ENCODE data around the gene DHCR7. TPM values are rescaled to one million over a fixed set of nuclear protein-coding genes. Genes with fewer than 3 reads are reported as not detected.

DHCR7 gene
- total and polyA plus RNA-seq, 2 experiments from 2014 or later, result 84.0 to 166 TPM

DNA sequence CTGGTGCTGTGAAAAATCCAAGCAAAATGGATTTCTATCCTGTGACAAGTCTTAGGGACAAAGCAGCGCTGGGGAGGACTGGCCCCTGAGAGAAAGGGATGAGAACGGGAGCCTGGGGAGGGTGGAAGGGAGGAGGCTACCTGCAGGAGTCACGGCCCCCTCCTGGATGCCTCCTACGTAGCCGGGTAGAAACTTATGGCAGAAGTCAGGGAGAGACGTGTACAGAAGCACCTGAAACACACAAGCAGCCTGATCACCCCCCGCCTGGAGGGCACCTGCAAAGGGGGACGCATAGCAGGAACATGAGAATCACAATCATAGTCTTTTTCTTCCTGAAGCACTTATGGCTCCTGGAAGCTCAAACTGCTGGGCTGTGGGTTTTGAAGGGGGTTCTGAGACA lies 6.1 kb downstream of the DHCR7 start:
- Histone ChIP-seq H3F3A (replicated peaks; ENCODE audit: low read depth) (no peaks in the 10 kb centered on the region), H3K9me2 (ENCODE audit: insufficient read depth) (no peaks in the 10 kb centered on the region), H3K27ac (ENCODE audit: low read depth) (no peak overlapping the region), H3K36me3 (ENCODE audit: insufficient read depth) (peaks cover 60% of the 10 kb centered on the region), H4K20me1 (replicated peaks; ENCODE audit: insufficient read depth) (peaks cover 27% of the 10 kb centered on the region), H3K79me2 (replicated peaks; ENCODE audit: insufficient read depth) (peaks cover 23% of the 10 kb centered on the region), H3K4me3 (no peak overlapping the region), H2AFZ (no peak overlapping the region), H3K4me2 (no peak overlapping the region), H3K27me3 (ENCODE audit: insufficient read depth) (no peaks in the 10 kb centered on the region), H3K4me1 (ENCODE audit: insufficient read depth) (peaks cover 7% of the 10 kb centered on the region)
- peaks cover 17% of the 10 kb centered on the region; the same call in 2 of the 3 replicates for H3K4me1 Mint-ChIP-seq
- H3K36me3 Mint-ChIP-seq (ENCODE audit: low read depth), result peaks cover 88% of the 10 kb centered on the region
- no peak overlapping the region for H3K27ac Mint-ChIP-seq
- ATAC-seq (no peak), DNase-seq (ENCODE audit: low spot score) (no peak)
- H3K4me3 Mint-ChIP-seq, result no peak overlapping the region
- H3K9me3 Mint-ChIP-seq, result peaks cover 7% of the 10 kb centered on the region; the same call in 2 of the 3 replicates
- TF ChIP-seq EZH2 (IDR thresholded peaks at IDR 0.05; ENCODE audit: low read depth, unreplicated experiment) (no peak), POLR2AphosphoS5 (IDR thresholded peaks at IDR 0.05; ENCODE audit: low read depth) (no peak), ZNF114 (CRISPR knock-in tag; IDR thresholded peaks at IDR 0.05) (no peak), REST (IDR thresholded peaks at IDR 0.05; ENCODE audit: unreplicated experiment) (no peak), JUNB (IDR thresholded peaks at IDR 0.05; ENCODE audit: unreplicated experiment) (no peak)
- TF ChIP-seq, protein P1, sequence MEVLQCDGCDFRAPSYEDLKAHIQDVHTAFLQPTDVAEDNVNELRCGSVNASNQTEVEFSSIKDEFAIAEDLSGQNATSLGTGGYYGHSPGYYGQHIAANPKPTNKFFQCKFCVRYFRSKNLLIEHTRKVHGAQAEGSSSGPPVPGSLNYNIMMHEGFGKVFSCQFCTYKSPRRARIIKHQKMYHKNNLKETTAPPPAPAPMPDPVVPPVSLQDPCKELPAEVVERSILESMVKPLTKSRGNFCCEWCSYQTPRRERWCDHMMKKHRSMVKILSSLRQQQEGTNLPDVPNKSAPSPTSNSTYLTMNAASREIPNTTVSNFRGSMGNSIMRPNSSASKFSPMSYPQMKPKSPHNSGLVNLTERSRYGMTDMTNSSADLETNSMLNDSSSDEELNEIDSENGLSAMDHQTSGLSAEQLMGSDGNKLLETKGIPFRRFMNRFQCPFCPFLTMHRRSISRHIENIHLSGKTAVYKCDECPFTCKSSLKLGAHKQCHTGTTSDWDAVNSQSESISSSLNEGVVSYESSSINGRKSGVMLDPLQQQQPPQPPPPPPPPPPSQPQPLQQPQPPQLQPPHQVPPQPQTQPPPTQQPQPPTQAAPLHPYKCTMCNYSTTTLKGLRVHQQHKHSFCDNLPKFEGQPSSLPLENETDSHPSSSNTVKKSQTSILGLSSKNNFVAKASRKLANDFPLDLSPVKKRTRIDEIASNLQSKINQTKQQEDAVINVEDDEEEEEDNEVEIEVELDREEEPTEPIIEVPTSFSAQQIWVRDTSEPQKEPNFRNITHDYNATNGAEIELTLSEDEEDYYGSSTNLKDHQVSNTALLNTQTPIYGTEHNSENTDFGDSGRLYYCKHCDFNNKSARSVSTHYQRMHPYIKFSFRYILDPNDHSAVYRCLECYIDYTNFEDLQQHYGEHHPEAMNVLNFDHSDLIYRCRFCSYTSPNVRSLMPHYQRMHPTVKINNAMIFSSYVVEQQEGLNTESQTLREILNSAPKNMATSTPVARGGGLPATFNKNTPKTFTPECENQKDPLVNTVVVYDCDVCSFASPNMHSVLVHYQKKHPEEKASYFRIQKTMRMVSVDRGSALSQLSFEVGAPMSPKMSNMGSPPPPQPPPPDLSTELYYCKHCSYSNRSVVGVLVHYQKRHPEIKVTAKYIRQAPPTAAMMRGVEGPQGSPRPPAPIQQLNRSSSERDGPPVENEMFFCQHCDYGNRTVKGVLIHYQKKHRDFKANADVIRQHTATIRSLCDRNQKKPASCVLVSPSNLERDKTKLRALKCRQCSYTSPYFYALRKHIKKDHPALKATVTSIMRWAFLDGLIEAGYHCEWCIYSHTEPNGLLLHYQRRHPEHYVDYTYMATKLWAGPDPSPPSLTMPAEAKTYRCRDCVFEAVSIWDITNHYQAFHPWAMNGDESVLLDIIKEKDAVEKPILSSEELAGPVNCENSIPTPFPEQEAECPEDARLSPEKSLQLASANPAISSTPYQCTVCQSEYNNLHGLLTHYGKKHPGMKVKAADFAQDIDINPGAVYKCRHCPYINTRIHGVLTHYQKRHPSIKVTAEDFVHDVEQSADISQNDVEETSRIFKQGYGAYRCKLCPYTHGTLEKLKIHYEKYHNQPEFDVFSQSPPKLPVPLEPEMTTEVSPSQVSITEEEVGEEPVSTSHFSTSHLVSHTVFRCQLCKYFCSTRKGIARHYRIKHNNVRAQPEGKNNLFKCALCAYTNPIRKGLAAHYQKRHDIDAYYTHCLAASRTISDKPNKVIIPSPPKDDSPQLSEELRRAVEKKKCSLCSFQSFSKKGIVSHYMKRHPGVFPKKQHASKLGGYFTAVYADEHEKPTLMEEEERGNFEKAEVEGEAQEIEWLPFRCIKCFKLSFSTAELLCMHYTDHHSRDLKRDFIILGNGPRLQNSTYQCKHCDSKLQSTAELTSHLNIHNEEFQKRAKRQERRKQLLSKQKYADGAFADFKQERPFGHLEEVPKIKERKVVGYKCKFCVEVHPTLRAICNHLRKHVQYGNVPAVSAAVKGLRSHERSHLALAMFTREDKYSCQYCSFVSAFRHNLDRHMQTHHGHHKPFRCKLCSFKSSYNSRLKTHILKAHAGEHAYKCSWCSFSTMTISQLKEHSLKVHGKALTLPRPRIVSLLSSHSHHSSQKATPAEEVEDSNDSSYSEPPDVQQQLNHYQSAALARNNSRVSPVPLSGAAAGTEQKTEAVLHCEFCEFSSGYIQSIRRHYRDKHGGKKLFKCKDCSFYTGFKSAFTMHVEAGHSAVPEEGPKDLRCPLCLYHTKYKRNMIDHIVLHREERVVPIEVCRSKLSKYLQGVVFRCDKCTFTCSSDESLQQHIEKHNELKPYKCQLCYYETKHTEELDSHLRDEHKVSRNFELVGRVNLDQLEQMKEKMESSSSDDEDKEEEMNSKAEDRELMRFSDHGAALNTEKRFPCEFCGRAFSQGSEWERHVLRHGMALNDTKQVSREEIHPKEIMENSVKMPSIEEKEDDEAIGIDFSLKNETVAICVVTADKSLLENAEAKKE (CRISPR knock-in tag; IDR thresholded peaks at IDR 0.05), result no peak
- peaks cover 6% of the 10 kb centered on the region for H3K27me3 Mint-ChIP-seq (ENCODE audit: insufficient read depth, low read depth, poor library complexity)

Measured in GM23338 (cell line).